ENCODE data around the gene SMYD2. TPM values are rescaled to one million over a fixed set of nuclear protein-coding genes. Genes with fewer than 3 reads are reported as not detected.

SMYD2 gene
- total RNA-seq, 6 experiments from 2014 or later = 14.5 to 45.2 (median 24.1) TPM

GRCh38 chr1:214384373-214385079, 103.6 kb downstream of the SMYD2 start:
- 92% methylated on average over 8 of the region's 18 CpGs for WGBS (ENCODE audit: insufficient coverage, low coverage, low lambda C conversion rate, missing lambda C conversion rate)
- H3K36me3 ChIP-seq = no peaks in the 10 kb centered on the region
- no peaks in the 10 kb centered on the region for H3K9me3 ChIP-seq
- no peak overlapping the region for H3K4me3 ChIP-seq
- intact Hi-C loops (cut with DNase I) = no loop called here
- H3K27ac ChIP-seq = no peak overlapping the region
- TF ChIP-seq CTCF (IDR thresholded peaks at IDR 0.05) (no peak), POLR2A (IDR thresholded peaks at IDR 0.05) (no peak)
- ATAC-seq (no peak), DNase-seq (no peak)
- no peaks in the 10 kb centered on the region for H3K4me1 ChIP-seq
- H3K27me3 ChIP-seq = no peaks in the 10 kb centered on the region

- H3K4me3 ChIP-seq = no peak overlapping the region
- ATAC-seq (no peak), DNase-seq (no peak)
- H3K36me3 ChIP-seq = no peaks in the 10 kb centered on the region
- 100% methylated on average over 1 of the region's 1 CpG for WGBS (ENCODE audit: insufficient coverage, low coverage, low lambda C conversion rate, missing lambda C conversion rate)
- no peaks in the 10 kb centered on the region for H3K4me1 ChIP-seq
- intact Hi-C loops (cut with DNase I) = no loop called here
- no peak for TF ChIP-seq POLR2A (IDR thresholded peaks at IDR 0.05)
- TF ChIP-seq CTCF (IDR thresholded peaks at IDR 0.05) = no peak
- no peaks in the 10 kb centered on the region for H3K9me3 ChIP-seq
- H3K27me3 ChIP-seq = no peaks in the 10 kb centered on the region
- no peak overlapping the region for H3K27ac ChIP-seq
Measured at GRCh38 chr1:214385428-214385827, 104.5 kb downstream of the SMYD2 start.

GRCh38 chr1:214386333-214386732, 105.4 kb downstream of the SMYD2 start:
- Histone ChIP-seq H3K4me3 (no peak overlapping the region), H3K27ac (no peak overlapping the region), H3K9me3 (no peaks in the 10 kb centered on the region), H3K27me3 (no peaks in the 10 kb centered on the region), H3K4me1 (no peaks in the 10 kb centered on the region), H3K36me3 (no peaks in the 10 kb centered on the region)
- DNase-seq (no peak), ATAC-seq (no peak)
- intact Hi-C loops (cut with DNase I) = no loop called here
- 76% methylated on average over 6 of the region's 7 CpGs for WGBS (ENCODE audit: insufficient coverage, low coverage, low lambda C conversion rate, missing lambda C conversion rate)
- TF ChIP-seq CTCF (IDR thresholded peaks at IDR 0.05) (no peak), POLR2A (IDR thresholded peaks at IDR 0.05) (no peak)
